GM23338 (cell line): Measurements from ENCODE around the gene CMSS1. TPM values are rescaled to one million over a fixed set of nuclear protein-coding genes. Genes with fewer than 3 reads are reported as not detected.

Experiments
- ATAC-seq: fragments of 200-7000 bp; cut with Tn5 transposase; 3 replicates; pipeline ENCODE4 v1.9.1; 2020
- DNase-seq: peaks from one replicate; pipeline ENCODE4 v3.0.0-alpha.2; 2015; ENCODE audit warnings: low spot score
- H2AFZ ChIP-seq: fragments of 200-600 bp; sonication (generic); 2 replicates; pipeline ENCODE4 v1.8.0; 2016; ENCODE audit warnings: antibody characterized with exemption, mild to moderate bottlenecking, moderate library complexity
- H3F3A ChIP-seq: fragments of 200-600 bp; sonication (generic); replicated peaks from 2 replicates; pipeline ENCODE4 v1.8.0; 2017; ENCODE audit warnings: antibody characterized with exemption, mixed run types, low read depth
- H3K27ac ChIP-seq: fragments of 200-600 bp; sonication (generic); 2 replicates; pipeline ENCODE4 v1.6.1; 2016; ENCODE audit warnings: low read depth
- H3K27me3 ChIP-seq: fragments of 200-600 bp; sonication (generic); 2 replicates; pipeline ENCODE4 v1.8.0; 2016; ENCODE audit warnings: mild to moderate bottlenecking, mixed run types, moderate library complexity; ENCODE audit not compliant: insufficient read depth
- H3K36me3 ChIP-seq: fragments of 200-600 bp; sonication (generic); 2 replicates; pipeline ENCODE4 v1.8.0; 2016; ENCODE audit warnings: mild to moderate bottlenecking; ENCODE audit not compliant: insufficient read depth
- H3K4me1 ChIP-seq: fragments of 200-600 bp; sonication (generic); 2 replicates; pipeline ENCODE4 v1.8.0; 2016; ENCODE audit warnings: mild to moderate bottlenecking, moderate library complexity; ENCODE audit not compliant: insufficient read depth
- H3K4me2 ChIP-seq: fragments of 200-600 bp; sonication (generic); 2 replicates; pipeline ENCODE4 v1.7.1; 2017; ENCODE audit warnings: mixed run types
- H3K4me3 ChIP-seq: fragments of 200-600 bp; sonication (generic); 2 replicates; pipeline ENCODE4 v1.6.1; 2016; ENCODE audit warnings: mixed run types
- H3K79me2 ChIP-seq: fragments of 200-600 bp; sonication (generic); replicated peaks from 2 replicates; pipeline ENCODE4 v1.8.0; 2017; ENCODE audit warnings: mild to moderate bottlenecking; ENCODE audit not compliant: insufficient read depth
- H3K9me2 ChIP-seq: fragments of 200-600 bp; sonication (generic); 2 replicates; pipeline ENCODE4 v1.8.0; 2017; ENCODE audit not compliant: insufficient read depth
- H4K20me1 ChIP-seq: fragments of 200-600 bp; sonication (generic); replicated peaks from 2 replicates; pipeline ENCODE4 v1.8.0; 2017; ENCODE audit warnings: mild to moderate bottlenecking; ENCODE audit not compliant: insufficient read depth
- H3K27ac Mint-ChIP-seq: 2 replicates; pipeline ENCODE4 v1.8.0; 2020; ENCODE audit warnings: inconsistent platforms, mild to moderate bottlenecking, moderate library complexity, mixed read lengths
- H3K27me3 Mint-ChIP-seq: 3 replicates; pipeline ENCODE4 v1.8.0; 2022; ENCODE audit warnings: low read depth, mild to moderate bottlenecking, moderate library complexity, mixed read lengths, inconsistent platforms; ENCODE audit not compliant: insufficient read depth, poor library complexity
- H3K36me3 Mint-ChIP-seq: 3 replicates; pipeline ENCODE4 v1.8.0; 2021; ENCODE audit warnings: low read depth, mild to moderate bottlenecking, inconsistent platforms, moderate library complexity, mixed read lengths
- H3K4me1 Mint-ChIP-seq: 3 replicates; pipeline ENCODE4 v1.8.0; 2020; ENCODE audit warnings: mild to moderate bottlenecking, inconsistent platforms, mixed read lengths
- H3K4me3 Mint-ChIP-seq: 3 replicates; pipeline ENCODE4 v1.8.0; 2021; ENCODE audit warnings: moderate library complexity, mild to moderate bottlenecking, inconsistent platforms, mixed read lengths
- H3K9me3 Mint-ChIP-seq: 3 replicates; pipeline ENCODE4 v1.8.0; 2020; ENCODE audit warnings: moderate library complexity, mild to moderate bottlenecking, inconsistent platforms, mixed read lengths
- CREB1 ChIP-seq: fragments of 250-450 bp; sonication (Bioruptor Pico); IDR thresholded peaks from 2 replicates; pipeline ENCODE4 v1.5.0; 2020; ENCODE audit warnings: low read depth, mild to moderate bottlenecking, moderate library complexity
- ETS1 ChIP-seq: IDR thresholded peaks from 2 replicates; pipeline ENCODE4 v1.6.1; 2016; ENCODE audit warnings: antibody characterized with exemption
- EZH2 ChIP-seq: fragments of 200-600 bp; sonication (generic); IDR thresholded peaks from one replicate; pipeline ENCODE4 v1.8.0; 2017; ENCODE audit warnings: antibody characterized with exemption, mild to moderate bottlenecking, low read depth; ENCODE audit not compliant: unreplicated experiment
- STAT1 ChIP-seq: IDR thresholded peaks from one replicate; pipeline ENCODE4 v1.6.1; 2016; ENCODE audit warnings: antibody characterized with exemption; ENCODE audit not compliant: unreplicated experiment
- ZNF462 ChIP-seq: fragments of 250-450 bp; sonication (Bioruptor Pico); IDR thresholded peaks from 2 replicates; pipeline ENCODE4 v1.5.0; 2020; ENCODE audit warnings: mild to moderate bottlenecking, moderate library complexity
- polyA plus RNA-seq: library from polyadenylated mRNA; unstranded; fragments of >200 nt; fragmentation: Nextera tagmentation; extraction: Ambion mirVana; gene quantifications from 2 replicates; pipeline ENCODE4 v1.2.1, GENCODE V29; 2016
- total RNA-seq: library from RNA; depleted of rRNA; stranded (reverse); fragments of >200 nt; shearing (Covaris generic); gene quantifications from 2 replicates; pipeline ENCODE4 v1.2.3, GENCODE V29; 2014
- TF ChIP-seq, protein P1 (sequence below), 2 experiments: fragments of 200-600 bp in 1 of 2; sonication (generic) in 1 of 2; conservative IDR thresholded peaks; 2 replicates each; pipeline versions ENCODE4 v1.5.1 to v1.6.1; 2016 to 2017; ENCODE audit warnings: antibody characterized with exemption in 2 of 2, low read depth in 2 of 2, mild to moderate bottlenecking in 2 of 2, moderate library complexity in 1 of 2

CMSS1 gene
- total and polyA plus RNA-seq, 2 experiments from 2014 or later, result 39.4 to 187 TPM

GRCh38 chr3:100225883-100226282 lies 408.2 kb downstream of the CMSS1 start (continued):
- TF ChIP-seq ZNF462 (CRISPR knock-in tag) (no peak), ETS1 (no peak)
- TF ChIP-seq, protein P1, sequence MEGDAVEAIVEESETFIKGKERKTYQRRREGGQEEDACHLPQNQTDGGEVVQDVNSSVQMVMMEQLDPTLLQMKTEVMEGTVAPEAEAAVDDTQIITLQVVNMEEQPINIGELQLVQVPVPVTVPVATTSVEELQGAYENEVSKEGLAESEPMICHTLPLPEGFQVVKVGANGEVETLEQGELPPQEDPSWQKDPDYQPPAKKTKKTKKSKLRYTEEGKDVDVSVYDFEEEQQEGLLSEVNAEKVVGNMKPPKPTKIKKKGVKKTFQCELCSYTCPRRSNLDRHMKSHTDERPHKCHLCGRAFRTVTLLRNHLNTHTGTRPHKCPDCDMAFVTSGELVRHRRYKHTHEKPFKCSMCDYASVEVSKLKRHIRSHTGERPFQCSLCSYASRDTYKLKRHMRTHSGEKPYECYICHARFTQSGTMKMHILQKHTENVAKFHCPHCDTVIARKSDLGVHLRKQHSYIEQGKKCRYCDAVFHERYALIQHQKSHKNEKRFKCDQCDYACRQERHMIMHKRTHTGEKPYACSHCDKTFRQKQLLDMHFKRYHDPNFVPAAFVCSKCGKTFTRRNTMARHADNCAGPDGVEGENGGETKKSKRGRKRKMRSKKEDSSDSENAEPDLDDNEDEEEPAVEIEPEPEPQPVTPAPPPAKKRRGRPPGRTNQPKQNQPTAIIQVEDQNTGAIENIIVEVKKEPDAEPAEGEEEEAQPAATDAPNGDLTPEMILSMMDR (conservative IDR thresholded peaks at IDR 0.05; ENCODE audit: low read depth in 2 of 2), result no peak

- Histone ChIP-seq H3K9me2 (0 out of 2 replicates have a peak, but pooled peaks cover 5% of the 10 kb centered on the region), H3F3A (no peaks in the 10 kb centered on the region), H3K36me3 (no peaks in the 10 kb centered on the region), H3K27ac (no peak overlapping the region), H3K4me3 (no peak overlapping the region), H2AFZ (no peak overlapping the region), H3K4me2 (no peak overlapping the region), H3K27me3 (no peaks in the 10 kb centered on the region), H3K79me2 (no peaks in the 10 kb centered on the region), H3K4me1 (no peaks in the 10 kb centered on the region), H4K20me1 (no peaks in the 10 kb centered on the region)
- peaks cover 4% of the 10 kb centered on the region for H3K9me3 Mint-ChIP-seq
- ATAC-seq, result no peak
- no peaks in the 10 kb centered on the region; the same call in 2 of the 3 replicates for H3K4me1 Mint-ChIP-seq
- no peaks in the 10 kb centered on the region for H3K36me3 Mint-ChIP-seq
- no peak overlapping the region for H3K27ac Mint-ChIP-seq
- H3K4me3 Mint-ChIP-seq, result no peak overlapping the region
- no peak for DNase-seq
- TF ChIP-seq CREB1 (CRISPR knock-in tag) (no peak), EZH2 (no peak), STAT1 (no peak)
- TF ChIP-seq, protein P1 (conservative IDR thresholded peaks at IDR 0.05; ENCODE audit: low read depth in 2 of 2), result no peak
- H3K27me3 Mint-ChIP-seq, result peaks cover 2% of the 10 kb centered on the region
These were observed 409.2 kb downstream of the CMSS1 start for GRCh38 chr3:100226712-100227429.
